GM04503 (cell line): ENCODE data around the gene GPT2.
"Not testable (repeated sequence)": the region's sequence is repeated elsewhere in the genome, so short reads cannot be mapped to it uniquely, and the experiment has no call there.

Experiments
- DNase-seq: peaks from one replicate; pipeline ENCODE4 v3.0.0-alpha.2; 2012; ENCODE audit warnings: low read depth

Gene GPT2

GRCh38 chr16:46862555-46863447 lies 21.4 kb upstream of the GPT2 start:
- DNase-seq, result no peak

GRCh38 chr16:46866286-46866685 lies 17.9 kb upstream of the GPT2 start:
- DNase-seq, result no peak

GRCh38 chr16:46867486-46867885 lies 16.7 kb upstream of the GPT2 start:
- not testable (repeated sequence) for DNase-seq

GRCh38 chr16:46868891-46869290 lies 15.3 kb upstream of the GPT2 start:
- not testable (repeated sequence) for DNase-seq

GRCh38 chr16:46871597-46871996 lies 12.6 kb upstream of the GPT2 start:
- DNase-seq, result no peak

GRCh38 chr16:46873201-46873600 lies 11.0 kb upstream of the GPT2 start:
- no peak for DNase-seq

- DNase-seq, result no peak
These were observed 8.9 kb upstream of the GPT2 start for GRCh38 chr16:46875243-46875642.

GRCh38 chr16:46882304-46882939 lies 1.7 kb upstream of the GPT2 start:
- DNase-seq, result no peak

GRCh38 chr16:46882940-46883307 lies 1.2 kb upstream of the GPT2 start:
- no peak for DNase-seq

- DNase-seq, result no peak
These were observed 841 bp upstream of the GPT2 start for GRCh38 chr16:46883353-46883689.

GRCh38 chr16:46884513-46885293 lies 541 bp downstream of the GPT2 start:
- no peak for DNase-seq

- DNase-seq, result no peak
These were observed 2.0 kb downstream of the GPT2 start for GRCh38 chr16:46885960-46886763.

- no peak for DNase-seq
These were observed 2.8 kb downstream of the GPT2 start for GRCh38 chr16:46886764-46887523.

GRCh38 chr16:46887524-46887854 lies 3.3 kb downstream of the GPT2 start:
- DNase-seq, result no peak

GRCh38 chr16:46889245-46889941 lies 5.2 kb downstream of the GPT2 start:
- DNase-seq, result no peak

- DNase-seq, result no peak
These were observed 5.8 kb downstream of the GPT2 start for GRCh38 chr16:46889942-46890300.

GRCh38 chr16:46891910-46892309 lies 7.7 kb downstream of the GPT2 start:
- no peak for DNase-seq

- DNase-seq, result no peak
These were observed 10.0 kb downstream of the GPT2 start for GRCh38 chr16:46894036-46894672.

GRCh38 chr16:46895399-46896313 lies 11.5 kb downstream of the GPT2 start:
- DNase-seq, result no peak
